Heart right ventricle (tissue), 16 donors: ENCODE data around the gene MTA1. TPM values are rescaled to one million over a fixed set of nuclear protein-coding genes. Genes with fewer than 3 reads are reported as not detected.

Experiments
- ATAC-seq, 8 donors: fragments of 200-7000 bp; cut with Tn5 transposase; one replicate each; pipeline ENCODE4 v1.9.1; 2020; ENCODE audit warnings: mild to moderate bottlenecking in 8 of 8, moderate library complexity in 8 of 8, moderate number of reproducible peaks in 1 of 8
- DNase-seq, 2 donors: peaks; one replicate each; pipeline ENCODE4 v3.0.0-alpha.2; 2020
- H3K27ac ChIP-seq, 10 donors: fragments of 200-600 bp; sonication (generic) in 2 of 10; one replicate each; pipeline versions ENCODE4 v1.5.0 to v1.8.0; 2020 to 2022; ENCODE audit warnings: mild to moderate bottlenecking in 3 of 10
- H3K27me3 ChIP-seq, 7 donors: fragments of 200-600 bp; one replicate each; pipeline ENCODE4 v1.8.0; 2021 to 2022; ENCODE audit warnings: mild to moderate bottlenecking in 2 of 7
- H3K36me3 ChIP-seq, 9 donors: fragments of 200-600 bp; sonication (generic) in 1 of 9; one replicate each; pipeline versions ENCODE4 v1.5.0 to v1.8.0; 2020 to 2022; ENCODE audit warnings: mild to moderate bottlenecking in 2 of 9
- H3K4me1 ChIP-seq, 9 donors: fragments of 200-600 bp; sonication (generic) in 1 of 9; one replicate each; pipeline versions ENCODE4 v1.5.0 to v1.8.0; 2020 to 2022; ENCODE audit warnings: mild to moderate bottlenecking in 4 of 9
- H3K4me3 ChIP-seq, 10 donors: fragments of 200-600 bp; sonication (generic) in 2 of 10; one replicate each; pipeline versions ENCODE4 v1.5.0 to v1.8.0; 2020 to 2022; ENCODE audit warnings: mild to moderate bottlenecking in 7 of 10, moderate library complexity in 2 of 10
- H3K9me3 ChIP-seq, 11 donors: fragments of 200-600 bp in 10 of 11; sonication (generic) in 2 of 11; one replicate each; pipeline versions ENCODE4 v1.5.0 to v1.8.0; 2013 to 2022; ENCODE audit warnings: mild to moderate bottlenecking in 2 of 11, control low read depth in 1 of 11, moderate library complexity in 1 of 11
- WGBS, 2 donors: extraction: QIAGEN DNeasy Blood & Tissue Kit; methylation state at CpG; one replicate each; pipeline ENCODE4 v1.1.7; 2013; ENCODE audit warnings: inconsistent platforms in 1 of 2; 5-methylcytosine and 5-hydroxymethylcytosine counted together
- intact Hi-C, 10 donors: fragments of 100-400 bp; cut with DNase I; formaldehyde crosslinking; loops; one replicate each; pipeline versions ENCODE4 v1.11.1 to v1.14.2; 2022
- polyA plus RNA-seq, 2 donors: library from polyadenylated mRNA; stranded (reverse); fragments of 200-250 nt; gene quantifications; one replicate each; pipeline ENCODE4 v1.2.3, GENCODE V29; 2013
- total RNA-seq, 10 donors: library from RNA; stranded (reverse); fragmentation: NEBNext Ultra II Directional in 3 of 10; extraction: Animal tissue kit (Norgen Biotek cat#: 25700) in 3 of 10; gene quantifications; one replicate each; pipeline versions ENCODE4 v1.2.1 to v1.2.4, GENCODE V29; 2021 to 2023
- TF ChIP-seq, protein P1 (sequence below), 9 donors: fragments of 200-600 bp; sonication (generic) in 2 of 9; IDR thresholded peaks; one replicate each; pipeline versions ENCODE4 v1.5.0 to v1.8.0; 2021 to 2022; ENCODE audit warnings: antibody characterized with exemption in 9 of 9, mild to moderate bottlenecking in 5 of 9, moderate library complexity in 1 of 9
- donor health status: Arrhythmogenic right ventricular cardiomyopathy.
- donor health status: ischemic (EF 13 %, LVEDD 7.1; RV severe dilation, severe dysfunction).
- donor health status: healthy with polysubstance abuse.
- donor health status: DM: no; HTN: yes; CAD: no.
- donor health status: DM: no; HTN: no; CAD: no.
- donor health status: ischemic (EF 25% LVEDD 6.9; RV normal size, moderate dysfunction).
- donor health status: ischemic (EF 25% LVEDD 5.7; RV mildly dilated, moderate dysfunction).
- donor health status: healthy.
- donor health status: DM: yes; HTN: yes; CAD: no.
- donor health status: Ischemic cardiomyopathy.
- donor health status: ischemic (EF 35%, LVEDD 5.7; RV mildly dilated, moderate dysfunction).
- donor health status: nonischemic (EF 11% LVEDD 7.7; RV severe dilation, severe dysfunction).
- donor health status: DM: yes; HTN: yes; CAD: no.
- donor health status: PGD.
- donor health status: ischemic (EF 29% LVEDD 5.4; RV normal size, mild dysfunction).
- donor health status: nonischemic (EF 23%, LVEDD 6.1; RV moderate dilation, normal function).

Gene MTA1
- total and polyA plus RNA-seq, 12 donors: 94.4 to 250 (median 133) TPM

DNA sequence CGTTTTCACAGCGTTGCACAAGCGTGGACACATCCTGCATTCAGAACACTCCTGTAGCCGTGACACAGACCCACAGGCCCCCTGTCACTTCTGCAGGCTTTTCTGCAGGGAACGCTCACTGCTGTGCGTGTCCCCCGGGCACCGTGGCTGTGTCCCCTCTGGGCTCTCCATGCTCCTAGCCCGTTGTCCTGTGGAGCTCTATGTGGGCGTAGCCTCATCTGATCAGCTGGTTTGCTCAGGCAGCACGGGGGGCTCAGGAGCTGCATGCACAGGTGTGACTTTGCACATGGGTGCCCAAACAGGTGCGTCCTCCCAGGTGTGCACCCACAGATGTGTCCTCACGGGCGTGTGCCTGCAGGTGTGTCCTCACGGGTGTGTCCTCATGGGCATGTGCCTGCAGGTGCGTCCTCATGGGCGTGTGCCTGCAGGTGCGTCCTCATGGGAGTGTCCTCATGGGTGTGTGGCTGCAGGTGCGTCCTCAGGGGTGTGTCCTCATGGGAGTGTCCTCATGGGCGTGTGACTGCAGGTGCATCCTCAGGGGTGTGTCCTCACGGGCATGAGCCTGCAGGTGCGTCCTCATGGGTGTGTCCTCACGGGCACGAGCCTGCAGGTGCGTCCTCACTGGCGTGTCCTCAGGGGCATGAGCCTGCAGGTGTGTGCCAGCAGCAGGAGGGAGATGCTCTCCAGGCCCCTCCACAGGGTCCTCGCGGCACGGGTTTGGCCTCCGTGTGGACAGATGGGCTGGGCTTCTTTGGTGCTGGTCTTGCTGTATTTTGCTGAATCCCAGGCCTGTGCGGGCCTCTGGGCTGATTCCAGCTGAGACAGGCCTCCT lies 17.5 kb downstream of the MTA1 start:
- intact Hi-C loops: loop anchor here in 2 of 10 donors (5.0 to 10.0 kb wide), 2 partner anchors 62 to 310 kb away; no protein-coding TSS in a partner anchor
- DNase-seq: no peak
- ATAC-seq: no peak
- H3K27me3 ChIP-seq: no peaks in the 10 kb centered on the region
- no peak overlapping the region for H3K4me3 ChIP-seq
- peaks cover 0 to 33% (median 0%) of the 10 kb centered on the region in 9 donors for H3K36me3 ChIP-seq
- H3K27ac ChIP-seq: no peak overlapping the region
- H3K4me1 ChIP-seq: peaks cover 0 to 5% (median 0%) of the 10 kb centered on the region in 9 donors
- peaks cover 0 to 9% (median 0%) of the 10 kb centered on the region in 11 donors for H3K9me3 ChIP-seq
- WGBS, 2 donors: 88 to 90% methylated on average over 31 of the region's 31 CpGs
- TF ChIP-seq, protein P1, sequence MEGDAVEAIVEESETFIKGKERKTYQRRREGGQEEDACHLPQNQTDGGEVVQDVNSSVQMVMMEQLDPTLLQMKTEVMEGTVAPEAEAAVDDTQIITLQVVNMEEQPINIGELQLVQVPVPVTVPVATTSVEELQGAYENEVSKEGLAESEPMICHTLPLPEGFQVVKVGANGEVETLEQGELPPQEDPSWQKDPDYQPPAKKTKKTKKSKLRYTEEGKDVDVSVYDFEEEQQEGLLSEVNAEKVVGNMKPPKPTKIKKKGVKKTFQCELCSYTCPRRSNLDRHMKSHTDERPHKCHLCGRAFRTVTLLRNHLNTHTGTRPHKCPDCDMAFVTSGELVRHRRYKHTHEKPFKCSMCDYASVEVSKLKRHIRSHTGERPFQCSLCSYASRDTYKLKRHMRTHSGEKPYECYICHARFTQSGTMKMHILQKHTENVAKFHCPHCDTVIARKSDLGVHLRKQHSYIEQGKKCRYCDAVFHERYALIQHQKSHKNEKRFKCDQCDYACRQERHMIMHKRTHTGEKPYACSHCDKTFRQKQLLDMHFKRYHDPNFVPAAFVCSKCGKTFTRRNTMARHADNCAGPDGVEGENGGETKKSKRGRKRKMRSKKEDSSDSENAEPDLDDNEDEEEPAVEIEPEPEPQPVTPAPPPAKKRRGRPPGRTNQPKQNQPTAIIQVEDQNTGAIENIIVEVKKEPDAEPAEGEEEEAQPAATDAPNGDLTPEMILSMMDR (IDR thresholded peaks at IDR 0.05): no peak

DNA sequence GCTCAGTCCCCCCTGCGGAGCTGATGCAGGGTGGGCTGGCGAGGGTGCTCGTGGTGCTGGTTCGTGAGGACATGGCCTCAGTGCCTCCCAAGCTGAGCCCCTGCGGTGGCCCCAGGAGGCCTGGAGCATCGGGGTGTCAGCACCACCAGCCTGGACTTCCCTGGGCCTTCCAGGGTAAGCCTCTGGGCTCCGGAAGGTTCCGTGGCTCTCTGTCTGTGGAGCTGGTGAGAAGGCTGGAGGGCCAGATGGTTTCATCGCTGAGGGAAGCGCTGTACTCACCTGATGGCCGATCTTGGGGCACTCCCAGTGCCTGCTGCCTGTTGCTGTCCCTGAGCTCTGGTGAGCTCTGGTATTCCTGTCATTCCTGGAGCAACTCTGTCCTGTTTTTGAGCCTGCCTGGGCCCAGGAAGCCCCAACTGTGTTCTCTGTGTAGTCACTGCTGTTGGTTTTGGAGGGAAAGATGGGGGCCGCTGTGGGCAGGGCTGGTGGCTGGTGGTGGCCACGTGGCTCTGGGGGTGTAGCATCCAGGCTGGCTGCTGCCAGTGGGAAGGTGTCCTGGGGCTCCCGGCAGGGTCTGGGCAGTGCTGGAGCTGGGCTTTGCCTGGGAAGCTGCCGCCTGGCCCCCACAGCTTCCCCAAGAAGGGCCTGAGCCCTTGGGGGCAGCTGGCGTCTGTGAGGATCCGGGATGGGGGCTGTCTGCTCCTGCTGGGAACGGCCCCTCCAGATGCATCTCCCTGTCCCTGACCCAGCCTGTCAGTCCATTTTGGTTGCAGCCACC lies 18.3 kb downstream of the MTA1 start:
- Histone ChIP-seq H3K27ac (no peak overlapping the region), H3K9me3 (peaks cover 0 to 9% (median 0%) of the 10 kb centered on the region in 11 donors), H3K4me3 (no peak overlapping the region), H3K4me1 (peaks cover 0 to 5% (median 0%) of the 10 kb centered on the region in 9 donors), H3K27me3 (no peaks in the 10 kb centered on the region), H3K36me3 (peaks cover 0 to 41% (median 0%) of the 10 kb centered on the region in 9 donors)
- WGBS, 2 donors: 93 to 95% methylated on average over 18 of the region's 18 CpGs
- TF ChIP-seq, protein P1 (IDR thresholded peaks at IDR 0.05): no peak
- intact Hi-C loops: loop anchor here in 2 of 10 donors (5.0 to 10.0 kb wide), 2 partner anchors 63 to 311 kb away; no protein-coding TSS in a partner anchor
- DNase-seq (no peak), ATAC-seq (no peak)

DNA sequence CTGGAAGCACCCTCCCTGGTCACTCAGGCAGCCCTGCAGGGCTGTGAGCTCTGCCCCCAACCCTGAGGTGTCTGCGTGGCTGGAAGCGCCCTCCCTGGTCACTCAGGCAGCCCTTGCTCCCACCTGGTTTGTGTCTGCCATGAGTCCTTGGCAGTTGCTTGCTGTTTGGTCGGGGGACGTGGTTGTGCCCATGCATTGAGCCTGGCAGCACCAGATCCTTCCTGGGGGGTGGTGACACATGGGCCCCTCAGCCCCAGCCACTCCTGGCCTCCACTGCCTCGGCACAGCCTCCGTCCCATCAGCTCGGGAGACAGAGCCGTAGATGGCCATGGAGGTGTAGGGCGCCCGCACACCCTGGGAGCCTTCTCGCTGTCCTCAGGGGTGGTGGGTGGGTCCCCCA lies 19.6 kb downstream of the MTA1 start:
- TF ChIP-seq, protein P1 (IDR thresholded peaks at IDR 0.05): no peak
- H3K4me1 ChIP-seq: peaks cover 0 to 5% (median 0%) of the 10 kb centered on the region in 9 donors
- H3K4me3 ChIP-seq: no peak overlapping the region
- no peaks in the 10 kb centered on the region for H3K27me3 ChIP-seq
- H3K9me3 ChIP-seq: peaks cover 0 to 9% (median 0%) of the 10 kb centered on the region in 11 donors
- H3K36me3 ChIP-seq: peaks cover 0 to 46% (median 0%) of the 10 kb centered on the region in 9 donors
- peak in 2 of 8 donors; percentile 11 to 14 for ATAC-seq
- intact Hi-C loops: loop anchor here in 2 of 10 donors (5.0 to 10.0 kb wide), 2 partner anchors 64 to 312 kb away; no protein-coding TSS in a partner anchor
- H3K27ac ChIP-seq: no peak overlapping the region
- WGBS, 2 donors: 90 to 91% methylated on average over 11 of the region's 11 CpGs
- no peak for DNase-seq
